Adipocyte (in vitro differentiated cells): ENCODE data around the gene OGFOD2.

Experiments used
- DNase-seq: peaks from one replicate; pipeline ENCODE4 v3.0.0-alpha.2; 2015; ENCODE audit warnings: low read depth
- H3K27me3 ChIP-seq: replicated peaks from 2 replicates; pipeline ENCODE4 v1.7.0; 2013; ENCODE audit warnings: mild to moderate bottlenecking, low read length, moderate library complexity; ENCODE audit not compliant: control insufficient read depth, insufficient read depth
- H3K36me3 ChIP-seq: 2 replicates; pipeline ENCODE4 v1.7.0; 2013; ENCODE audit warnings: low read length, mild to moderate bottlenecking, moderate library complexity; ENCODE audit not compliant: control insufficient read depth, insufficient read depth, severe bottlenecking
- H3K4me1 ChIP-seq: 2 replicates; pipeline ENCODE4 v1.7.0; 2013; ENCODE audit warnings: mild to moderate bottlenecking, low read length, moderate library complexity; ENCODE audit not compliant: control insufficient read depth, insufficient read depth
- H3K4me3 ChIP-seq: 2 replicates; pipeline ENCODE4 v1.7.0; 2013; ENCODE audit warnings: mild to moderate bottlenecking, low read length, moderate library complexity
- H3K9ac ChIP-seq: 2 replicates; pipeline ENCODE4 v1.7.0; 2013; ENCODE audit warnings: mild to moderate bottlenecking, low read length, moderate library complexity
- H3K9me3 ChIP-seq: 2 replicates; pipeline ENCODE4 v1.7.0; 2013; ENCODE audit warnings: mild to moderate bottlenecking, low read length, moderate library complexity; ENCODE audit not compliant: control insufficient read depth

Gene OGFOD2

DNA sequence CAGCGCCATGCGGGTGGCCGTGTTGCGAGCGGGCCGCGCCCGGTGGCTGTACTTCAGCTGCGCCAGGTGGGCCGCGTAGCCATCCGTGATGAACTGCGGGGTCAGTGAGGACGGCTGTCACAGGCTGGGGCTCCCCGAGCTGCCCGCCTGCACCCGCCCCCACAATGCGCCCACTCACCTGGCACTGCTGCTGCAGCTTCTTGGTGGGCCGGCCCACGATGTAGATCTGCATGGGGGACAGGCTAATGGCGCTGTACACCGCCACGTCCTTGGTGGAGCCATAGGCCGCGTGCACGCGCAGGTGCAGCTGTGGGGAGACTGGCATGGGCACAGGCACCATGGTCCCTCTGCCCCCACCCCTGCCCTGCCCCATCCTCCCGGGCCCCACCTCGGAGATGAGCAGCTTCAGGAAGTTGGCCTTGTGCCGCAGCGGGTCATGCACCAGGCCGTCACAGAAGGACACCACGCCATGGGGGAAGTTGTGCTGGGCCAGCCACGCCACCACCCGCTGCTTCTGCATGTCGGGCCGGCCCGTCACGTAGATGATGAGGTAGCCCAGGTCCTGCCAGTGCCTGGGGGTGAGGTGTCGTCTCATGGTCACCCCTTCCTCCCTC is 11.3 kb downstream of the OGFOD2 start:
- no peaks in the 10 kb centered on the region for H3K27me3 ChIP-seq
- H3K4me1 ChIP-seq = peaks cover 35% of the 10 kb centered on the region
- no peak for DNase-seq
- H3K4me3 ChIP-seq = no peak overlapping the region
- no peaks in the 10 kb centered on the region for H3K9me3 ChIP-seq
- no peak overlapping the region for H3K9ac ChIP-seq
- peaks cover 12% of the 10 kb centered on the region for H3K36me3 ChIP-seq

DNA sequence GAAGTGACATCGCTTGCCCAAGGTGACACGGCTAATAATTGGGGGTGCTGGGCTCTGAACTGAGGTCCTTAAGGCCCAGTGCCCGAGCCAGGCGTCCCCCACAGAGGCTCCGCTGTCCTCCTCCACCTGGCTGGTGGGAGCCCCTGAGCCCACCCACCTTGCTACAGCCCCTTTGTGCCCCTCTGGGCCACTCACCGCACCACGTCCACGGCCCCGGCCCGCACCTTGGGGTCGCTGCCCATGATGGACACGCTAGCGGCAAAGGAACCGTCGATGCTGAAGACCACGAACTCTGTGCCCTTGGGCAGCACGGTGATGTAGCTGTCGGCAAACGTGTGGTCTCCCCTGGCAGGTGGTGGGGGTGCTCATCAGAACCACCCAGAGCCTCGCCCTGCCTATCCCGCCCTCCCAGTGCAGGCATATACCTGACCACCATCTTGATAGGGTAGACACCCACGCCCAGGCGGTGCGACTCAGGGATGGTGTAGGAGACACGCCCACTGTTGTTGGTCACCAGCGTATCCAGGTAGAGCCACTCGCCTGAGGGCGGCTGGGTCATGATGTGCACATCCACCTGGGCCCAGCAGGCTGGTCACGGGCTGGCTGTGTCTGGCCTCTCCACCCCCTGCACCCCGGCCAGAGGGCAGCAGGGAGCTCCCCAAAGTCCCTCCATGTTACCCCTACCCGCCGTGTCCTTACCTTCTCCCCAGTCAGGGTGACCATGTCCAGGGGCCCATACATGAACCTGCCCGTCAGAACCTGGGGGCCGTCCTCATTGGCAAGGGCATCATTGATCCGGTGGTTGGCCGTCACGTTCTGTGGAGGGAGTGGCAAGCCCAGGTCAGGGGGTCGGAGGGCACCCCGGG is 12.3 kb downstream of the OGFOD2 start:
- Histone ChIP-seq H3K36me3 (peaks cover 12% of the 10 kb centered on the region), H3K4me3 (no peak overlapping the region), H3K9me3 (no peaks in the 10 kb centered on the region), H3K4me1 (peaks cover 25% of the 10 kb centered on the region), H3K9ac (no peak overlapping the region), H3K27me3 (no peaks in the 10 kb centered on the region)
- no peak for DNase-seq

DNA sequence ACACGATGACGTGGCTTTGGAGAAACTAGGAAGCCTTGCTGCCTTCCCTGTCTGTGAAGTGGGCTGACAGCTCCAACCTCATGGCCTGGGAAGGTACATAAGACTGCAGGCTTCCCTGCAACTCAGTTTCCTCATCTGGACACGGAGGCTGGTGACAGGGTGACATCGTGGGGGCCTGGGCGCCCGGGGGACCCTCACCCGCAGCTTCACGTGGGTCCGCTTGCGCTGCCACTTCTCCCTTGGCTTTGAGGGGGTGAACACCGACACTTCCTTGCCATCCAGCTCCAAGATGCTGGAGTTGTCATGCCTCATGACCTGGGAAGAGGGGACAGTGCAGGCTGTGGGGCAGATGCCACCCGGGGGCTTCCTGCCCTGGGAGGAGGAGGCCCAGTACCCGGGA is 13.0 kb downstream of the OGFOD2 start:
- Histone ChIP-seq H3K9ac (no peak overlapping the region), H3K36me3 (peaks cover 12% of the 10 kb centered on the region), H3K4me3 (no peak overlapping the region), H3K27me3 (no peaks in the 10 kb centered on the region), H3K4me1 (peaks cover 19% of the 10 kb centered on the region), H3K9me3 (no peaks in the 10 kb centered on the region)
- no peak for DNase-seq

DNA sequence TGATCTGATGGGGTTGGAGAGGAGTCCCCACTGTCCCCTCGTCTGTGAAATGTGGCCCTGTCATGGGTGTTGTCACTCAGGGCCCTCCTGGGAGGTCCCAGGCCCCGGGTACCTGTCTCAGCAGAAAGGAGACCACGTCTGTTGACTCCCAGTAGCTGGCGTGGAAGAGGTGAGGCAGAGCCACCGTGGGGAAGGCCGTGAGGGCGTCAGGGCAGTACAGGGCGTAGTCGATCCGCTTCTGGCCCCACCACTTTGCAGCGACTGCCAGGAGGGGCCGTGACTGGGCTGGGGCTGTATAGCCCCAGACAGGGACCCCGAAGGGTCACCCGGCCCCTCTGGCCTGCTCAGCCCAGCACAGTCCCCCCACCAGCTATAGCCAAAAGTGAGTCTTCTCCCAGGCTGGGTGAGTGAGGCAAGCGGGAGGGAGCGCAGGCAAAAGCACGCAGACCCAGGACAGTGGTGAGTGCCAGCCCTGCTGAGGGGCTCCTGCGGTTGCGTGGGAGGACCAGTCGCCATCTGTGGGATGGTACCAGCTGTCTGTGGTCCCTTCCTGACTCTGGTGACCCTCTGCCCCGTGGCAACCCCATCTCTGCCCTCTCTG is 13.7 kb downstream of the OGFOD2 start:
- no peak for DNase-seq
- Histone ChIP-seq H3K9ac (no peak overlapping the region), H3K4me3 (no peak overlapping the region), H3K4me1 (peaks cover 18% of the 10 kb centered on the region), H3K27me3 (no peaks in the 10 kb centered on the region), H3K9me3 (no peaks in the 10 kb centered on the region), H3K36me3 (peaks cover 12% of the 10 kb centered on the region)

DNA sequence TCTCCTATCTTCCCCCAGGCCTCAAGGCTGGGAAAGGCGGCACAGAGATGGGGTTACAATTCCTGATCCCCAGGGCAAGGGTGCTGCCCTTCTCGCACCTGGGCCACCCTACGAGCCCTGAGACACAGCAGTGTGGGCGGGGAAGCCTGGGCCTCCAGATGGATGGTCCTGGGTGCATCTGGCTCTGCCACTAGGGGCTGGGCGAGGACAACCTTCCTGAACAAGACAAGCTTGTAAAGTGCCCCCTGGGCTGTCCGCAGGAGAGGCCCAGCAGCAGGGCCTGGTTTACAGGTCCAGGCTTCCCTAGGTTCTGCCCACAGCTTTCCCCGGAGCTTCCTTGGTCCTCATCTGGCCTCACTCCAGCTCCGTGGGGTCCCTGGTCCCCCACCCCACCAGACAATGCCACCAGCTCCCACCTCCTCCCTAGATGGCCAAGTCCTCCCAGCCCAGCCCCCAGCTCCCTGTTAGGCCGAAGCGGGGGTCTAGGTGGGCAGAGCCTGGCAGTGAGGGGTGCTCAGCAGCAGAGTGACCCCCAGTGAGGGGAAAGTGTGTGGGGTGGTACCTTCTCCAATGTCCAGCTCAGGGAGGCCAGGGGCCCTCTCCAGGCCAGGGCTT is 14.3 kb downstream of the OGFOD2 start:
- Histone ChIP-seq H3K4me3 (no peak overlapping the region), H3K9me3 (no peaks in the 10 kb centered on the region), H3K4me1 (peaks cover 12% of the 10 kb centered on the region), H3K36me3 (peaks cover 12% of the 10 kb centered on the region), H3K27me3 (no peaks in the 10 kb centered on the region), H3K9ac (no peak overlapping the region)
- no peak for DNase-seq

DNA sequence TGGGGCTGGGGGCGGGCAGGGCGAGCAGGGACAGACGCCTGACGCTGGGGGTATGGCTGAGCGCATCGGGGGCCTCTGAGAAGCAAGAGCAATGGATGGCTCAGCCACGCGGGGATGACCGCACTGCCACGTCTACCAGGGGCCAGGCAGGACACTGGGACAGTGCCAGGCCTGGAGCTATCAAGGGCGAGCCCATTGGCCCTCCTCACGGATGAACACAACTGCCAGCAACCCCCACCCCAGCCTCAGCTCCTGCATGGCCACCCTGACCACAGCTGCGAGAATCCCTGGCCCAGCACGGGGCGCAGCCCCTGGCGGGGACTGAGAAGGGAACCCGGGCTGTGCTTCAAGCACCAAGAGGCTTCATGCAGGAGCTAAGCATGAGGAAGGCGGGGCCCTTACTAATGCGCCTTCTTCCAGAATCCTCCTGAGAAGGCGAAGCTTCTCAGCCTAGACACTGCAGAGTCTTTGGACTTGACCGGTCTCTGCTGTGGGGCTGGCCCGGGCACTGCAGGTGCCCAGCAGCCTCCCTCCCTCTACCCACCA is 14.9 kb downstream of the OGFOD2 start:
- no peak overlapping the region for H3K9ac ChIP-seq
- no peak for DNase-seq
- H3K9me3 ChIP-seq = no peaks in the 10 kb centered on the region
- H3K27me3 ChIP-seq = no peaks in the 10 kb centered on the region
- no peak overlapping the region for H3K4me3 ChIP-seq
- H3K4me1 ChIP-seq = peaks cover 6% of the 10 kb centered on the region
- peaks cover 12% of the 10 kb centered on the region for H3K36me3 ChIP-seq

DNA sequence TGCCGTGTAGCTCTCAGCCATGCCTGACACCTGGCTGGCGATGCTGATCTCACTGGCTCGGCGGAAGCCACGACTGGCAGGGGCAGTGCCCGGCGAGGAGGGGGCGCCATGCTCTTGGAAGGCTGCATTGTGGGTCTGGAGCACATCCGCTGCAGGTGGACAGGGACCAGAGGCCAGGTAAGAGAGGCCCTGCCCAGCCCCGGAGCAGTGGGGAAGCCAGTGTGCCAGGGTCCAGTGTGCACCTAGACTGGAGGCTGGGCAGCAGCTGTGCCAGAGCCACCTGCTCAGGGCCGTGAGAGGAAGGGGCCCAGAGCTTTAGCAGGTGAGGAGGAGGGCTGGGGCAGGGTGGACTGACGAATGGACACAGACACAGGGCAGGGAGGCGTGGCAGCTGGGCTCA is 15.5 kb downstream of the OGFOD2 start:
- Histone ChIP-seq H3K27me3 (no peaks in the 10 kb centered on the region), H3K4me1 (peaks cover 6% of the 10 kb centered on the region), H3K9ac (no peak overlapping the region), H3K36me3 (peaks cover 12% of the 10 kb centered on the region), H3K9me3 (no peaks in the 10 kb centered on the region), H3K4me3 (no peak overlapping the region)
- DNase-seq = no peak

DNA sequence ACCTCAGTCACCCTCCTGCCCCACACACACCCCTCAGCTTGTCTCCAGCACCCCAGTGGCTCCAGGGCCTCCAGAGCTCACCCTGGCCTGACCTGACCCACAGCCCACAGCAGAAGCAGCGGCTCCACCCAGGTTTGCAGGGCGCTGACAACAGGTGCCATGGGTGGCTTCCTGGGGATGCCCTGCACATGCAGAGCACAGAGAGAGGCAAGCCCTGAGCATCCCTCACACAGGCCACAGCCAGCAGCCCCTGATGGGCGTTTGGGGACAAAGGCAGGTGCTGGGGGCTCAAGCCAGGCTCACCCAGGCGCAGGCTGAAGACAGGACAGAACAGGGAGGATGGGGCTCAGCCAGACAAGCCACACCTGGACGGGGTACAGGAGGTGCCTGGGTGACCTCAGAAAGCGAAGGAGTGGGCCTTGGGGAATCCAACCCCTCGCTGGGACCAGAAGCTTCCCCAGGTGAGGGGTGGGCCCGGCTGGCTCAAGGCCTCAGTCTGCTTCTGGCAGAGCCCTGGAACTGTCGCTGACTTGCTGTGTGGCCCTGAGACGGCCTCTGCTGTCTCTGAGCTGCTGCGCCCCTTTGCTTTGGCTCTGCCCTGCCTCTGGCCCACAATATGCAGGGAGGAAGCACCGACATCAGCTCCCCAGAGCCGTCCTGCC is 16.0 kb downstream of the OGFOD2 start:
- DNase-seq = no peak
- Histone ChIP-seq H3K4me1 (peaks cover 11% of the 10 kb centered on the region), H3K9ac (no peak overlapping the region), H3K4me3 (no peak overlapping the region), H3K27me3 (no peaks in the 10 kb centered on the region), H3K9me3 (no peaks in the 10 kb centered on the region), H3K36me3 (peaks cover 12% of the 10 kb centered on the region)

DNA sequence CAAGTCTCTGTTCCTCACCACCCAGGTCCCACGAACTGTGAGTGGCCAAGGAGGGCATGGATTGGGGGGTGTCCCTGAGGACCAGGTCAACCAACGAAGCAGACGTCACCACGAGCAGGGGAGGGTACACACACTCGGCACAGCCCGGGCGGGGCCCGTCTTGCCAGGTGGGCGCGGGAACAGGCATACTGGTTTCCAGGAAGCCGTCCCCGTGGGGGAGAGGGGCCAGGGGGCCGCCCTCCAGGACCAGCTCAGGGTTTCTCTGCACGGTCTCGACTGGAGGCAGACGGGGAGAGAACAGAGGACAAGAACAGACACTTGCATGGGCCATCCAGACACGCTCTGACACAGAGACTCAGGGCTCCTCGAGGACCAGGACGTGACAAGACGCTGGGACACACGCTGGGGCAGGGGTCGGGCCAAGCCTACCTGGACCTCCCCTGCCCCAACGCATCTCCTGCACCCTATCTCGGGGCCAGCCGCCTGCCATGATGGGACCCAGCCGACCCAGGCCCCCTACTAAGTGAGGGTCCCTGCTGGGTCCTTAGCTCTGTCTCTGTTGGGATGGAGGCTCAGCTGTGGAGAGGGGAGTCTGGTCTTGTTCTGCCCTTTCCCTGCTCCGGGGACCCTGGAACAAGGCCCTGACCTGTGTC is 16.7 kb downstream of the OGFOD2 start:
- Histone ChIP-seq H3K4me3 (no peak overlapping the region), H3K9me3 (no peaks in the 10 kb centered on the region), H3K9ac (no peak overlapping the region), H3K27me3 (no peaks in the 10 kb centered on the region), H3K36me3 (peaks cover 12% of the 10 kb centered on the region), H3K4me1 (peaks cover 17% of the 10 kb centered on the region)
- no peak for DNase-seq

DNA sequence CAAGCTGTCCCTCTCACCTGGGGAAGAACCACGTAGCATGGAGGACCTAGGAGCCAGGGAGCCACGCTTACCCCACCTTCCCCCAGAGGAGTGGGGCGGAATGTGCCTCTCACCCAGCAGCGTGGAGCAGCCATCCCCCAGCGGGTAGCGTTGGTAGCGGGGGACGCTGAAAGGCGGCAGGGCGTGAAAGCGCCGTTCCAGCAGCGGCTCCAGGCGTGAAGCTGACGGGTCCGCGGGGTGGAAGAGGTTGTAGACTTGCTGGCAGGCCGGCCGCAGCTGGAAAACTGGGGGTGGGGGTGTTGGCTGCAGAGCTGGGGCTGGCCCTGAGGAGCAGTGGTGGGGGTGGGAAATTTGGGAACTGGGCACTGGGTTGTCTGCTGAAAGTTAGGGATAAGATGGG is 17.3 kb downstream of the OGFOD2 start:
- DNase-seq = no peak
- H3K36me3 ChIP-seq = peaks cover 6% of the 10 kb centered on the region

More for the DNA sequence above, 17.3 kb downstream of the OGFOD2 start:
- no peak overlapping the region for H3K9ac ChIP-seq
- H3K4me1 ChIP-seq = peaks cover 24% of the 10 kb centered on the region
- H3K4me3 ChIP-seq = no peak overlapping the region
- no peaks in the 10 kb centered on the region for H3K27me3 ChIP-seq
- H3K9me3 ChIP-seq = no peaks in the 10 kb centered on the region
